Measurements from ENCODE around the gene MYOD1. TPM values are rescaled to one million over a fixed set of nuclear protein-coding genes. Genes with fewer than 3 reads are reported as not detected.

MYOD1 gene
- total RNA-seq, 1 experiment from 2014 or later: not detected

DNA sequence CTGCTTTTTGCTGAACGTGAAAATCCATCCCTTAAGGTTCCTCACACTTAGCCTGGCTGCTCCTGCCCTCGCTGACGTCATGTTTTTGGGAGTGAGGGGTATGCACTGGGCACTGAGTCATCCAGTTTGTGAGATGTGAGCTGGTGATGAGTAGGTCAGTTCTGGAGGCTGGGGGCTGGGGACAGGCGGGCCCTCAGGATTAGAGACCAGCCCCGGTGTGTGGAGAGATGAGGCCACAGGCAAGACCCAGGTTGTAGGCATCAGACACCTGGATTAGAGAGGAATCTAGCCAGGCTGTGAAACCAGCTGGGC lies 24.4 kb downstream of the MYOD1 start:
- ATAC-seq (peak; percentile 62), DNase-seq (peak; percentile 66)
- Histone ChIP-seq H3K27me3 (ENCODE audit: low read length) (no peaks in the 10 kb centered on the region), H3K4me3 (ENCODE audit: low read length) (no peak overlapping the region), H3K4me1 (ENCODE audit: insufficient read depth, low read length) (peaks cover 15% of the 10 kb centered on the region), H3K9ac (ENCODE audit: low read length) (no peak overlapping the region), H4K20me1 (ENCODE audit: low read length) (no peaks in the 10 kb centered on the region), H2AFZ (ENCODE audit: low read length) (no peak overlapping the region), H3K9me2 (replicated peaks; ENCODE audit: low read length) (no peaks in the 10 kb centered on the region), H3K27ac (ENCODE audit: low read length) (peak overlapping the region; percentile 36), H3K79me2 (ENCODE audit: low read length) (no peaks in the 10 kb centered on the region), H3K9me3 (ENCODE audit: low read length) (no peaks in the 10 kb centered on the region), H3F3A (ENCODE audit: low read length, unreplicated experiment) (no peaks in the 10 kb centered on the region), H3K36me3 (ENCODE audit: low read depth, low read length) (no peaks in the 10 kb centered on the region), H3K4me2 (ENCODE audit: low read length) (peak overlapping the region; percentile 42; the same call in 1 of the 2 replicates)
- CTCF ChIA-PET: no interaction called here
- no TSS peak for BruUV-seq (replicated peaks)
- no peak for TF ChIP-seq EZH2 (IDR thresholded peaks at IDR 0.05; ENCODE audit: low read length, unreplicated experiment)
- TF ChIP-seq, protein P1, sequence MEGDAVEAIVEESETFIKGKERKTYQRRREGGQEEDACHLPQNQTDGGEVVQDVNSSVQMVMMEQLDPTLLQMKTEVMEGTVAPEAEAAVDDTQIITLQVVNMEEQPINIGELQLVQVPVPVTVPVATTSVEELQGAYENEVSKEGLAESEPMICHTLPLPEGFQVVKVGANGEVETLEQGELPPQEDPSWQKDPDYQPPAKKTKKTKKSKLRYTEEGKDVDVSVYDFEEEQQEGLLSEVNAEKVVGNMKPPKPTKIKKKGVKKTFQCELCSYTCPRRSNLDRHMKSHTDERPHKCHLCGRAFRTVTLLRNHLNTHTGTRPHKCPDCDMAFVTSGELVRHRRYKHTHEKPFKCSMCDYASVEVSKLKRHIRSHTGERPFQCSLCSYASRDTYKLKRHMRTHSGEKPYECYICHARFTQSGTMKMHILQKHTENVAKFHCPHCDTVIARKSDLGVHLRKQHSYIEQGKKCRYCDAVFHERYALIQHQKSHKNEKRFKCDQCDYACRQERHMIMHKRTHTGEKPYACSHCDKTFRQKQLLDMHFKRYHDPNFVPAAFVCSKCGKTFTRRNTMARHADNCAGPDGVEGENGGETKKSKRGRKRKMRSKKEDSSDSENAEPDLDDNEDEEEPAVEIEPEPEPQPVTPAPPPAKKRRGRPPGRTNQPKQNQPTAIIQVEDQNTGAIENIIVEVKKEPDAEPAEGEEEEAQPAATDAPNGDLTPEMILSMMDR (conservative IDR thresholded peaks at IDR 0.05; ENCODE audit: low read depth, low read length): no peak
- TF ChIP-seq EZH2phosphoT487 (IDR thresholded peaks at IDR 0.05; ENCODE audit: borderline replicate concordance, low read length): no peak
- POLR2A ChIA-PET (ENCODE audit: unreplicated experiment): interaction anchor here (0.5 to 0.7 kb wide), 2 partner anchors 29 to 238 kb away, joined by 5 to 6 read pairs; no protein-coding TSS in a partner anchor
- intact Hi-C loops (cut with micrococcal nuclease): no loop called here

DNA sequence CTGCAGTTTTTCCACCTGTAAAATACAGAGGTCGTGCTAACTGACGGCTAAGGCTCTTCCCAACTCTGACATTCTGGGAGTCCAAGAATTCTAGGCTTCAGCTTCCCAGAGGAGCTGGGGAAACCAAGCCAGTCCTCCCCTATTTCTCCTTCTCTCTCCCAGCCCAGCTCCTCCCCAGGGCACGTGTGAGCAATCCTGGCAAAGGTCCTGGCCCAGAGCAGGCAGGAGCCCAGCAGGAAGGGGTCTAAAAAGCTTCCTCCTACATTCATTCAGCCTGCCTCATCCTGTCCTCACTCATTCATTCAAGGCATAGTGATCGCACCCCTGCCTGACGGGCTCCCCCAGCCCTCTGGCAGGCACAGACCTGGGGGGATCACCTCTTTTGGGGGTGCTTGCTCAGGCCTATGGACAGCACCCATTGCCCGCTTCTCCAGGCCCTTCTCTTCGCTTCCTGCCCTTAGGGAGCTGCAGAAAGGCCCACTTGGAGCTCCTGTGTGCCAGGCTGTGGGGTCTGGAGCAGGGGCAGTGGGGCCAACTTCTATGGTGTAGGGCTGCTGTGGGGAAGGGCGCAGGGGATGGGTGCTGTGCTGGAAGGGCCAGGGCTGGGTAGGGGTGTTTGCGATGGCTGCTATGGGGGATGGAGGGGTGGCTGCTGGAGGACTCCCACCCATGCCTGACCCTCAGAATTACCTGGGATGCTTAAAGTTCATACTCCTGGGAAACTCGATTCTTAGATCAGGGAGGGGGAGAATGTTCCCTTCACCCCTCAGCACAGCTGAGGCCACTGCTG lies 25.0 kb downstream of the MYOD1 start:
- Histone ChIP-seq H2AFZ (ENCODE audit: low read length) (no peak overlapping the region), H3K9me3 (ENCODE audit: low read length) (no peaks in the 10 kb centered on the region), H3K4me3 (ENCODE audit: low read length) (no peak overlapping the region), H3F3A (ENCODE audit: low read length, unreplicated experiment) (no peaks in the 10 kb centered on the region), H3K9ac (ENCODE audit: low read length) (no peak overlapping the region), H3K79me2 (ENCODE audit: low read length) (no peaks in the 10 kb centered on the region), H3K36me3 (ENCODE audit: low read depth, low read length) (no peaks in the 10 kb centered on the region), H3K4me1 (ENCODE audit: insufficient read depth, low read length) (peaks cover 15% of the 10 kb centered on the region), H3K9me2 (replicated peaks; ENCODE audit: low read length) (no peaks in the 10 kb centered on the region), H4K20me1 (ENCODE audit: low read length) (no peaks in the 10 kb centered on the region), H3K27me3 (ENCODE audit: low read length) (no peaks in the 10 kb centered on the region), H3K4me2 (ENCODE audit: low read length) (peak overlapping the region; percentile 42; the same call in 1 of the 2 replicates), H3K27ac (ENCODE audit: low read length) (peak overlapping the region; percentile 36)
- TF ChIP-seq EZH2phosphoT487 (IDR thresholded peaks at IDR 0.05; ENCODE audit: borderline replicate concordance, low read length) (no peak), EZH2 (IDR thresholded peaks at IDR 0.05; ENCODE audit: low read length, unreplicated experiment) (no peak)
- TF ChIP-seq, protein P1 (conservative IDR thresholded peaks at IDR 0.05; ENCODE audit: low read depth, low read length): no peak
- DNase-seq: peak; percentile 44
- intact Hi-C loops (cut with micrococcal nuclease): no loop called here
- ChIA-PET CTCF (no interaction called here), POLR2A (ENCODE audit: unreplicated experiment) (interaction anchor here (0.5 to 0.7 kb wide), 2 partner anchors 29 to 237 kb away, joined by 5 to 6 read pairs; no protein-coding TSS in a partner anchor)
- ATAC-seq: peak; percentile 64
- BruUV-seq (replicated peaks): no TSS peak

Measured in PC-3 (cell line).